Neural crest cell (in vitro differentiated cells): ENCODE results near the gene ZNF629. TPM values are rescaled to one million over a fixed set of nuclear protein-coding genes. Genes with fewer than 3 reads are reported as not detected.

Experiments used
- DNase-seq: peaks from one replicate; pipeline ENCODE4 v3.0.0; 2021; ENCODE audit warnings: low read depth, mixed read lengths, low spot score
- H3K27ac Mint-ChIP-seq: one replicate; pipeline ENCODE4 v1.8.0; 2021; ENCODE audit warnings: mild to moderate bottlenecking, mixed read lengths; ENCODE audit not compliant: unreplicated experiment
- H3K27me3 Mint-ChIP-seq: 2 replicates; pipeline ENCODE4 v1.8.0; 2021; ENCODE audit warnings: low read depth, mild to moderate bottlenecking, mixed read lengths
- H3K36me3 Mint-ChIP-seq: 2 replicates; pipeline ENCODE4 v1.8.0; 2021; ENCODE audit warnings: low read depth, mild to moderate bottlenecking, mixed read lengths
- H3K4me1 Mint-ChIP-seq: 2 replicates; pipeline ENCODE4 v1.8.0; 2021; ENCODE audit warnings: mixed read lengths
- H3K4me3 Mint-ChIP-seq: one replicate; pipeline ENCODE4 v1.8.0; 2021; ENCODE audit warnings: mild to moderate bottlenecking, mixed read lengths
- H3K9me3 Mint-ChIP-seq: 2 replicates; pipeline ENCODE4 v1.8.0; 2021; ENCODE audit warnings: mixed read lengths
- total RNA-seq: library from RNA; stranded (reverse); gene quantifications from 2 replicates; pipeline ENCODE4 v1.2.1, GENCODE V29; 2021
- TF ChIP-seq, protein P1 (sequence below): fragments of 200-600 bp; sonication (generic); conservative IDR thresholded peaks from 2 replicates; pipeline ENCODE4 v1.5.0; 2021; ENCODE audit warnings: antibody characterized with exemption, mild to moderate bottlenecking

Gene ZNF629
- total RNA-seq, 1 donor from 2014 or later, result 41.0 TPM

DNA sequence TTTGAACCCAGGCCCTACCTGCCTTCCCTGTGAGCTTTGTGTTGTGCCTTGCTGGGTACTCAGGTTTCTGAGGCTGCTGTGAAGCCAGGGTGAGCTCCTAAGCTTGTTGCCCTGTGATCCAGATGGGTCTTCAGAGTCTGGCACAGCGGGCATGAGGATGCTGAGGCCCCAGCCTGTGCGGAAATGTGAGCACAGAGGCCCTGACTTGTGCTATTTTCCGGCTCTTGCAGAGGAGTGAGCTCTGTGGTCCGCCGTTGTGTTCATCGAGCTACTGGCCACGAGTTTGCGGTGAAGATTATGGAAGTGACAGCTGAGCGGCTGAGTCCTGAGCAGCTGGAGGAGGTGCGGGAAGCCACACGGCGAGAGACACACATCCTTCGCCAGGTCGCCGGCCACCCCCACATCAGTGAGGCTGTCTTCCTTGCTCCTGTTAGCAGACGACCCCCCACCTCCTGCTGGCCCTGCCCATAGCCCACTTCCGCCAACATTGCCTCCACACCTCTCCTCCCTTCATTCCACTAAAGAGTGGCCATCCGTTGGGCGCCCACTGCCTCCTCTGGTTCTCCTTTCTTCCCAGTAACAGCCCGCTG lies 36.0 kb downstream of the ZNF629 start:
- TF ChIP-seq, protein P1, sequence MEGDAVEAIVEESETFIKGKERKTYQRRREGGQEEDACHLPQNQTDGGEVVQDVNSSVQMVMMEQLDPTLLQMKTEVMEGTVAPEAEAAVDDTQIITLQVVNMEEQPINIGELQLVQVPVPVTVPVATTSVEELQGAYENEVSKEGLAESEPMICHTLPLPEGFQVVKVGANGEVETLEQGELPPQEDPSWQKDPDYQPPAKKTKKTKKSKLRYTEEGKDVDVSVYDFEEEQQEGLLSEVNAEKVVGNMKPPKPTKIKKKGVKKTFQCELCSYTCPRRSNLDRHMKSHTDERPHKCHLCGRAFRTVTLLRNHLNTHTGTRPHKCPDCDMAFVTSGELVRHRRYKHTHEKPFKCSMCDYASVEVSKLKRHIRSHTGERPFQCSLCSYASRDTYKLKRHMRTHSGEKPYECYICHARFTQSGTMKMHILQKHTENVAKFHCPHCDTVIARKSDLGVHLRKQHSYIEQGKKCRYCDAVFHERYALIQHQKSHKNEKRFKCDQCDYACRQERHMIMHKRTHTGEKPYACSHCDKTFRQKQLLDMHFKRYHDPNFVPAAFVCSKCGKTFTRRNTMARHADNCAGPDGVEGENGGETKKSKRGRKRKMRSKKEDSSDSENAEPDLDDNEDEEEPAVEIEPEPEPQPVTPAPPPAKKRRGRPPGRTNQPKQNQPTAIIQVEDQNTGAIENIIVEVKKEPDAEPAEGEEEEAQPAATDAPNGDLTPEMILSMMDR, result no peak
- H3K27me3 Mint-ChIP-seq, result peaks cover 2% of the 10 kb centered on the region
- H3K4me1 Mint-ChIP-seq, result peaks cover 23% of the 10 kb centered on the region
- no peak for DNase-seq
- no peaks in the 10 kb centered on the region for H3K9me3 Mint-ChIP-seq
- H3K36me3 Mint-ChIP-seq, result peaks cover 6% of the 10 kb centered on the region
- H3K4me3 Mint-ChIP-seq, result peak overlapping the region; percentile 58
- peak overlapping the region; percentile 10 for H3K27ac Mint-ChIP-seq

DNA sequence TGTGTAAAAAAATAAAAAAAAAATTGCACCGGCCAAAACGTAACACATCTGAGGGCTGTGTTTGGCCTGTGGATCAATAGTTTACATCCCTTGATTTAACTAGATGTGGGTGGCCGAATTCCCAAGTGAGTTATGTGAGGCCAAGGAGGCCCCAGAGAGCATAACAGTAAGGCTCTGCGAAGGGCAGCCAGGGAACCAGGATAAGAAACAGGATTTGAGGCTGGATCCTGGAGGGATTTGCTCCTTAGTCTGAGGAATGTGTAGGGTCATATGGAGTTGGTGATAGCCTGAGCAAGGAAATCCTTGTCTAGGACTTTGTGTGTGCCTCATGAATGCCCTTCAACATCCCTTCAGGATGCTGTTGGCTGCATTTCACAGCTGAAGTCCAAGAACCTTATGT lies 36.8 kb downstream of the ZNF629 start:
- no peak for DNase-seq
- TF ChIP-seq, protein P1, result no peak
- Mint-ChIP-seq H3K4me1 (peaks cover 23% of the 10 kb centered on the region), H3K27me3 (peaks cover 2% of the 10 kb centered on the region), H3K9me3 (no peaks in the 10 kb centered on the region), H3K36me3 (peaks cover 6% of the 10 kb centered on the region), H3K27ac (no peak overlapping the region), H3K4me3 (peak overlapping the region; percentile 58)

DNA sequence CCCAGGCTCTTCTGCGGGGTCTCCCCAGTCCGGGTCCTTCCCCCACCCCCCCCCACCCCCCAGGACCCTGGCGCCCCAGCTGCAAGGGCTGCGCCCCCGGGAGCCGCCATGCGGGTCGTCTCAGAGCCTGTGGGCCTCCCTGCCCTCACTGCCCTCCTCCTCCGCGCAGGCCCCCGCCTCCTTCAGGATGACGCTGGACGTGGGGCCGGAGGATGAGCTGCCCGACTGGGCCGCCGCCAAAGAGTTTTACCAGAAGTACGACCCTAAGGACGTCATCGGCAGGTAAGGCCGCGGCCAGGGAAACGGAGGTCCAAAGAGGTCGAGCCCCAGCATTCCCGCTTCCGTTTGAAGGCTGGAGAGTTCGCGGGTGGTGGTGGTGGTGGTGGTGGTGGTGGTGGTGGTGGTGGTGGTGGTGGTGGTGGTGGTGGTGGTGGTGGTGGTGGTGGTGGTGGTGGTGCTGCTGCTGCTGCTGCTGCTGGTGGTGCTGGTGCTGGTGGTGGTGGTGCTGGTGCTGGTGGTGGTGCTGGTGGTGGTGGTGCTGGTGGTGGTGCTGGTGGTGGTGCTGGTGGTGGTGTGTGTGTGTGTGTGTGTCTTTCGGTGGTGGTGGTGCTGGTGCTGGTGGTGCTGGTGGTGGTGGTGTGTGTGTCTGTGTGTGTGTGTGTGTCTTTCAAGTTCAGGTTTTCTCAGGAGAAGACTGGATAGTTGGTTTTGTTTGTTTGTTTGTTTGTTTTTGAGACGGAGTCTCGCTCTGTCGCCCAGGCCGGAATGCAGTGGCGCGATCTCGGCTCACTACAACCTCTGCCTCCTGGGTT lies 38.2 kb downstream of the ZNF629 start:
- peak overlapping the region; percentile 96 for H3K4me3 Mint-ChIP-seq
- H3K36me3 Mint-ChIP-seq, result peaks cover 8% of the 10 kb centered on the region
- H3K27ac Mint-ChIP-seq, result peak overlapping the region; percentile 94
- peaks cover 23% of the 10 kb centered on the region for H3K4me1 Mint-ChIP-seq
- peaks cover 2% of the 10 kb centered on the region for H3K27me3 Mint-ChIP-seq
- peak; percentile 30 for DNase-seq
- TF ChIP-seq, protein P1, result no peak
- no peaks in the 10 kb centered on the region for H3K9me3 Mint-ChIP-seq

DNA sequence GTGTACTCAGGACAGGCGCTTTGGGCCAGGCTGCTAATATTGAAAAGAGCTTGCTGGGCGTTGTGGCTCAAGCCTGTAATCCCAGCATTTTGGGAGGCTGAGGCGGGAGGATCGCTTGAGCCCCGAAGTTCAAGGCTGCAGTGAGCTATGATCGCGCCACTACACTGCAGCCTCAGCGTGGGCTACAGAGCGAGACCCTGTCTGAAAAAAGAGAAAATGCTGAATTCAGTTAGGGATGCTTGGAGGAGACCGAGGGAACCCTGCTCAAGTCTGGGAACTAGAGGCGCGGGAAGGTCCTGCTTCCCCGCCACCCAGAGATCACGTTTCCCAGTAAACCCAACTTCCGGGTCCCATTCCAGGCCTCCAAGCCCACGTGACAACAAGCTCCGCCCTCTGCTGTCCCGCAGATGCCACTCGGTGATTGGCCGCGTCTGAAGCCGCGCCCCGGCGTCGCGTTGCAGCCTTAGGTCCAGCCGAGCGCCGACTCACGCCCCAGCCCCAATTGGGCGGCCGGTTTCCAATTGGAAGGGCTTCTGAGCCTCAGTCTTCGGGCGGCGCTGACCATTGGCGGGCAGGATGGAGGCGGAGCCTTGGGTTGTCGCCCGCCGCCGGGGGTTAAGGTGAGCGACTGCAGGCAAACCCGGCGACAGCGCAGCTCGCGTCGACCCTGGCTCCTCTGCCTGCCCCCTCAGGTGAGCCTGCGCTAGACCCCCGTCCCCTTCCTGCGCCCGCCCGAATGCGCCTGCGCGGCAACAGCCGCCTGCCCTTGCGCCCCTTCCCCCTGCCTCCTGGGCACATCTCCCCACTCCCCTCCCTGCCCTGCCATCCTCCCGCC lies 39.0 kb downstream of the ZNF629 start, which contains the start of gene PHKG2:
TSS of gene PHKG2 (plus strand) at position 627 of the 835 bp plus-strand sequence. CDS start 396 bp downstream, outside the sequence.
- H3K36me3 Mint-ChIP-seq, result peaks cover 11% of the 10 kb centered on the region
- peaks cover 23% of the 10 kb centered on the region for H3K4me1 Mint-ChIP-seq
- TF ChIP-seq, protein P1, result no peak
- peak; percentile 96 for DNase-seq
- H3K27me3 Mint-ChIP-seq, result peaks cover 2% of the 10 kb centered on the region
- H3K4me3 Mint-ChIP-seq, result peak within 1 kb of the TSS; percentile 96
- H3K27ac Mint-ChIP-seq, result peak within 1 kb of the TSS; percentile 94
- H3K9me3 Mint-ChIP-seq, result no peaks in the 10 kb centered on the region

DNA sequence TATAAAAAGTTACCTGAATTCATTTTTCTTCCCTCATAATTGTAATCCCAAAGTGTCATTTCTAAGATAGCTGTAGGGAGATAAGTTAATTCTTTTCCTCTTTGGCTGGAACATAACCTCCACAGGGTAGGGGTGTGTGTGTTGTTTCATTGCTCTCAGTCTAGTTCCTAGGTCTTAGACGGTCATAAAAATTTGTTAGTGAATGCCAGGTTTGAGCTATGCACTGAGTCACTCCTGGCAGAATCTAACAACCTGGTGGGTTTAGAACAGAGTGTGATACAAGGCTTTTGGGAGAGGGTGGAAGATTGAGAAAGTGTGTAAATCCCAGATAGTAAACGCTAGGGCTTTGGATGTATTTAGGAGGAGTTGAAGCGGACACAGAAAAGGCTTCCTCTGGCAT lies 39.7 kb downstream of the ZNF629 start:
- H3K9me3 Mint-ChIP-seq, result no peaks in the 10 kb centered on the region
- peaks cover 11% of the 10 kb centered on the region for H3K36me3 Mint-ChIP-seq

More for the DNA sequence above, 39.7 kb downstream of the ZNF629 start:
- H3K4me3 Mint-ChIP-seq, result peak overlapping the region; percentile 96
- peaks cover 23% of the 10 kb centered on the region for H3K4me1 Mint-ChIP-seq
- H3K27ac Mint-ChIP-seq, result no peak overlapping the region
- no peak for DNase-seq
- H3K27me3 Mint-ChIP-seq, result peaks cover 2% of the 10 kb centered on the region
- TF ChIP-seq, protein P1, result no peak
